Activated CD8-positive, alpha-beta memory T cell treated with anti-CD3 and anti-CD28 coated beads, Interleukin-2, amount 50 U/mL, for 4 hours (primary cell): Measurements from ENCODE around the gene GTPBP1.
A peak's percentile ranks its signal among the peaks of the same experiment; 100 is the strongest.

Experiments used
- DNase-seq: peaks from one replicate; pipeline ENCODE4 v3.0.0-alpha.2; 2020

GTPBP1 gene

GRCh38 chr22:38761202-38762162, 55.7 kb downstream of the GTPBP1 start:
- no peak for DNase-seq

GRCh38 chr22:38762551-38762983, 56.8 kb downstream of the GTPBP1 start:
- no peak for DNase-seq

- DNase-seq: peak; percentile 50
Measured at GRCh38 chr22:38766076-38766777, 60.5 kb downstream of the GTPBP1 start.

- no peak for DNase-seq
Measured at GRCh38 chr22:38767313-38767712, 61.6 kb downstream of the GTPBP1 start.

- DNase-seq: no peak
Measured at GRCh38 chr22:38768036-38768435, 62.3 kb downstream of the GTPBP1 start.

GRCh38 chr22:38770257-38770949, 64.7 kb downstream of the GTPBP1 start:
- no peak for DNase-seq

GRCh38 chr22:38772623-38772873, 66.8 kb downstream of the GTPBP1 start:
- DNase-seq: no peak

GRCh38 chr22:38773363-38773946, 67.7 kb downstream of the GTPBP1 start:
- no peak for DNase-seq

GRCh38 chr22:38774496-38775166, 68.9 kb downstream of the GTPBP1 start:
- no peak for DNase-seq

- no peak for DNase-seq
Measured at GRCh38 chr22:38775656-38776055, 69.9 kb downstream of the GTPBP1 start.

GRCh38 chr22:38776086-38776485, 70.3 kb downstream of the GTPBP1 start:
- no peak for DNase-seq

GRCh38 chr22:38777087-38777671, 71.4 kb downstream of the GTPBP1 start:
- no peak for DNase-seq

- no peak for DNase-seq
Measured at GRCh38 chr22:38781033-38781432, 75.3 kb downstream of the GTPBP1 start.

GRCh38 chr22:38782402-38783094, 76.8 kb downstream of the GTPBP1 start:
- no peak for DNase-seq
